Lower leg skin (tissue), 4 donors: ENCODE results near the gene KPNB1. TPM values are rescaled to one million over a fixed set of nuclear protein-coding genes. Genes with fewer than 3 reads are reported as not detected.

ENCODE experiments used
- DNase-seq, 2 donors: peaks; one replicate each; pipeline ENCODE4 v3.0.0-alpha.2; 2019; ENCODE audit warnings: low spot score in 2 of 2
- H3K4me3 ChIP-seq: fragments of 200-600 bp; sonication (generic); 2 replicates; pipeline ENCODE4 v1.5.1; 2017; ENCODE audit warnings: mild to moderate bottlenecking, low read depth; ENCODE audit not compliant: poor library complexity, severe bottlenecking
- POLR2A ChIP-seq, 2 donors: fragments of 450-650 bp; IDR thresholded peaks; one replicate each; pipeline ENCODE4 v1.6.1; 2016 to 2017; ENCODE audit warnings: antibody characterized with exemption in 2 of 2, mild to moderate bottlenecking in 1 of 2, moderate library complexity in 1 of 2
- WGBS, 2 donors: methylation state at CpG; one replicate each; pipeline ENCODE4 v1.1.5; 2018; 5-methylcytosine and 5-hydroxymethylcytosine counted together
- intact Hi-C: fragments of 100-400 bp; cut with DNase I; formaldehyde crosslinking; loops from one replicate; pipeline ENCODE4 v1.15.0; 2023; ENCODE audit warnings: low total_unique reads
- total RNA-seq, 4 donors: library from RNA; depleted of rRNA; stranded (reverse); fragments of >200 nt; gene quantifications; one replicate each; pipeline ENCODE4 v1.1.0, GENCODE V29; 2016
- TF ChIP-seq, protein P1 (sequence below), 3 donors: fragments of 450-650 bp; IDR thresholded peaks; one replicate each; pipeline ENCODE4 v1.5.1; 2016; ENCODE audit warnings: antibody characterized with exemption in 3 of 3, mild to moderate bottlenecking in 3 of 3, moderate library complexity in 2 of 3

Gene KPNB1
- total RNA-seq, 4 donors from 2014 or later = 114 to 189 (median 124) TPM

DNA sequence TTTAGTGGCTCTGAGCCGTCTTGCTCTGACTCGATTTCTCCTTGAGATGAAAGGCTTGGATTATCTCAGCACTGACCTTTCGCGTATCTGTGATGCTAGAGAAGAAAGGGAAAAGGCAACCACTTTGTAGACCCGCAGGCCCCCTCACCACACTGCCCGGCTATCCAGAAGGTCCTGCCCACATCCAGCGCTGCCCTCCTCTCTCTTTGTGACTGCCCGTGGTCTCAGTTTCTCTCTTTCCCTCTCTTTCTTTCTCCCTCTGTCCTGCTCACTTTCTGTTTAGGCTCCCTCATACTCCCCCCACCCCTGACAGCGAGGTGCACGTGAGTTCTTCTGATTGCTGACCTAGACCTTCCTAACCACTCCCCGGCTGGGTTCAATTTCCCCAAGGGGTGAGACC lies 70.5 kb downstream of the KPNB1 start:
- 63 to 64% methylated on average over 11 of the region's 11 CpGs for WGBS, 2 donors
- intact Hi-C loops = no loop called here
- no peak overlapping the region for H3K4me3 ChIP-seq
- TF ChIP-seq, protein P1, sequence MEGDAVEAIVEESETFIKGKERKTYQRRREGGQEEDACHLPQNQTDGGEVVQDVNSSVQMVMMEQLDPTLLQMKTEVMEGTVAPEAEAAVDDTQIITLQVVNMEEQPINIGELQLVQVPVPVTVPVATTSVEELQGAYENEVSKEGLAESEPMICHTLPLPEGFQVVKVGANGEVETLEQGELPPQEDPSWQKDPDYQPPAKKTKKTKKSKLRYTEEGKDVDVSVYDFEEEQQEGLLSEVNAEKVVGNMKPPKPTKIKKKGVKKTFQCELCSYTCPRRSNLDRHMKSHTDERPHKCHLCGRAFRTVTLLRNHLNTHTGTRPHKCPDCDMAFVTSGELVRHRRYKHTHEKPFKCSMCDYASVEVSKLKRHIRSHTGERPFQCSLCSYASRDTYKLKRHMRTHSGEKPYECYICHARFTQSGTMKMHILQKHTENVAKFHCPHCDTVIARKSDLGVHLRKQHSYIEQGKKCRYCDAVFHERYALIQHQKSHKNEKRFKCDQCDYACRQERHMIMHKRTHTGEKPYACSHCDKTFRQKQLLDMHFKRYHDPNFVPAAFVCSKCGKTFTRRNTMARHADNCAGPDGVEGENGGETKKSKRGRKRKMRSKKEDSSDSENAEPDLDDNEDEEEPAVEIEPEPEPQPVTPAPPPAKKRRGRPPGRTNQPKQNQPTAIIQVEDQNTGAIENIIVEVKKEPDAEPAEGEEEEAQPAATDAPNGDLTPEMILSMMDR (IDR thresholded peaks at IDR 0.05) = no peak
- TF ChIP-seq POLR2A (IDR thresholded peaks at IDR 0.05) = no peak
- no peak for DNase-seq

DNA sequence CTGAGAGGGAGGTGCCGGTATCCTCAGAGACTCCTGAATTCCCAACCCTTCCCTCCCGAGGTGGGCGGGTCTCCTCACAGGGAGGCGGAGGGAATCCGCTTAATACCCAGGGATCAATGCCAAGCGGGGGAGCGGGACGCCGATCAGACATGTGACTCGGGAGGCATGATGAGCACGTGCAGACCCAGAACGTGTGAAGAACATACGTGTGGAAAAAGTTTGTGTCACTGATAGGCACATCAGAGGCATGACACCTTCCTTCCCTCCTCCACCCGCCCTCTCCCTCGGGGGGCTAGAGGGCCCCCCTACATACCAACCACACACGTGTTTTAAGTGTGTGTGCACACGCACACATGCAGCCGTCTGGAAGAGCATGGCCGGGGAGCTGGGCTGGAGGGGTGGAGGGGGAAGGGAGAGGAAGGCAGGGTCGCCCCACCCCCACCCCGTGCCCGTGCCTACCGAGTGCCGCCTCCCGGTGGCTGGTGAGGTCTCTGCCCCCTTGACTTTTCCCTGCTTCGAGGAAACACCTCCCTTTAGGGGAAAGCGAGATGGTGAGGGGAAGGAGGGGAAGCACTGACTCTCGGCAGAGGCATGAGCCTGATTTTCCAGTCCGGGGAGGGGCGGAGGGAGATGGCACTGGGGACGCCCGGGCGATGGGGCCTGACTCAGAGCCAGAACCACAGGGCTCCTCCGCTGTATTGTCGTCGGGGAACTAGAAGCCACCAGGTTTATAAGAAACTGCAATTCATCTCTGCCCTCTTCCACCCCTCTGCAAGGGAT lies 71.2 kb downstream of the KPNB1 start:
- WGBS, 2 donors = 4 to 5% methylated on average over 29 to 35 of the region's 36 CpGs
- TF ChIP-seq POLR2A (IDR thresholded peaks at IDR 0.05) = no peak
- TF ChIP-seq, protein P1 (IDR thresholded peaks at IDR 0.05) = no peak
- DNase-seq = no peak
- no peak overlapping the region for H3K4me3 ChIP-seq
- intact Hi-C loops = no loop called here

DNA sequence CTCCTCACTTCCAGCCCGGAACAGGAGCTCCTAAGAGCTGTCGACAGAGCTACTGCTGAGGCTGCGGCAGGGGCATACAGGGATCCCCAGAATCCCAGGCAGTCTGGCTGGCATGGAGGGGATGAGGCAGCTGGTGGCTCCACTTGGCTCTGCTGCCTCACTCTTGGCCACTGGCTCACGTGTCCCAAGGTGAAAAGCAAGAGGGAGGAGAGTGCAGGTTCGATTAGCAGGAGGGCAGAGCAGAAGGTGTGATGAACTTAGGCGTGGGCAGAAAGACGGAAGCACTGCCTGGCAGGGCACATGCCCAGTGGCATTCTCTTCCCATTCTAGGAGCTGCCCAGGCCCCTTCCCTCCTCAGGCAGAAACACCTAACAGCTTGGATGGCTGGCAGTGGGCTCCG lies 72.0 kb downstream of the KPNB1 start:
- no peak for DNase-seq
- H3K4me3 ChIP-seq = no peak overlapping the region
- WGBS, 2 donors = 39 to 40% methylated on average over 8 of the region's 8 CpGs
- TF ChIP-seq, protein P1 (IDR thresholded peaks at IDR 0.05) = no peak
- no peak for TF ChIP-seq POLR2A (IDR thresholded peaks at IDR 0.05)
- intact Hi-C loops = no loop called here

DNA sequence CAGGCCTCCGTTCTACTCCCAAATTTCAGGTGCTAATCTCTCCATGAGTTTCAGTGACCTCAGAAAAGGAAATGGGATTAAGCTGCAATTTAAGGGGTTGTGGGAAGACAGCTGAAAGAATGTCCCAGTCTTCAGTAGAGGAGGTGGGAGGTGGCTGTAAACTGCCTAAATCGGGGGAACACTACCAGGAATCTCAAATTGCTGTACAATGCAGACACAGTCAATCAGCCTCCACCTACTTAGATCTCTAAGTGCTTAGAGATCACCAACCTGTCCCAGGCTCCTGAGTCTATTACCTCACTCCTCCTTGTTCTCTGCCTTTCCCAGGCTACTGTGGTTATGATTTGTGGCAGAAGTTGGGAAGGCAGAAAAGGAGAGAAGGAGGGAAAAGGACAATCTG lies 75.0 kb downstream of the KPNB1 start:
- H3K4me3 ChIP-seq = no peak overlapping the region
- WGBS, 2 donors = 63 to 73% methylated on average over 2 of the region's 2 CpGs
- TF ChIP-seq, protein P1 (IDR thresholded peaks at IDR 0.05) = no peak
- no peak for TF ChIP-seq POLR2A (IDR thresholded peaks at IDR 0.05)
- intact Hi-C loops = no loop called here
- no peak for DNase-seq

DNA sequence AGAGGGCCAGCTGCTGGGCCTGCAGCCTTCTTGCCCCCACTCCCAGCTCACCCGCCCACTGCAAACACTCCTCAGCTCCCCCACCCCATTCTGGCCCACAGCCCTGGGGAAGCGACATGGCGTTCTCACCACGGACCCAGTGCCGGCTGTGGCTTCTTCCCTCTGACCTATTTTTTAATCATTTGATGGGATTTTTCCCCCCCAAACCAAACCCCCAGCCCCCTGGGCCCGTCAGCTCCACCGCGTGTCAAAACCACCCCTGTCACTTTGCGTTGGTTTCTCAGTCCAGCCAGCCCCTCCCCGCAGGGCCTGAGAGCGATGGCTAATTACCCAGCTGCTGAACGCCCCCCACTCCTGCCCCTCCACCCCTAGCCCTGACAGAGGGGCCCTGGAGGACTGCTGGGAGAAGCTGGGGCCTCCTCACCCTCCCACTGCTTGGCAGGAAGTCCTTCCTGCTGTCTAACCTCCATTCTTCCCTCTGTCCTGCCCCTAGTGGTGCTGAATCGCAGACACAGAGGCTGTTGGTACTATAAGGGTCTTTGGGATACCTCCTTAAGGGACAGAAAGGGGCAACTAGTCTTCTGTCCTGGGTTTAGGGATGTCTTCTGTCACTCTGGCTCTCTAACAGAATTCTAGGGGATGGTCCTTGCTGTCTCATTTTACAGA lies 75.9 kb downstream of the KPNB1 start:
- no peak for TF ChIP-seq POLR2A (IDR thresholded peaks at IDR 0.05)
- TF ChIP-seq, protein P1 (IDR thresholded peaks at IDR 0.05) = no peak
- WGBS, 2 donors = 62 to 63% methylated on average over 13 of the region's 13 CpGs
- no peak overlapping the region for H3K4me3 ChIP-seq
- intact Hi-C loops = no loop called here
- DNase-seq = no peak
